ENCODE results near the gene PRKCG.
A peak's percentile ranks its signal among the peaks of the same experiment; 100 is the strongest.
"Not testable (repeated sequence)": the region's sequence is repeated elsewhere in the genome, so short reads cannot be mapped to it uniquely, and the experiment has no call there.

PRKCG gene

DNA sequence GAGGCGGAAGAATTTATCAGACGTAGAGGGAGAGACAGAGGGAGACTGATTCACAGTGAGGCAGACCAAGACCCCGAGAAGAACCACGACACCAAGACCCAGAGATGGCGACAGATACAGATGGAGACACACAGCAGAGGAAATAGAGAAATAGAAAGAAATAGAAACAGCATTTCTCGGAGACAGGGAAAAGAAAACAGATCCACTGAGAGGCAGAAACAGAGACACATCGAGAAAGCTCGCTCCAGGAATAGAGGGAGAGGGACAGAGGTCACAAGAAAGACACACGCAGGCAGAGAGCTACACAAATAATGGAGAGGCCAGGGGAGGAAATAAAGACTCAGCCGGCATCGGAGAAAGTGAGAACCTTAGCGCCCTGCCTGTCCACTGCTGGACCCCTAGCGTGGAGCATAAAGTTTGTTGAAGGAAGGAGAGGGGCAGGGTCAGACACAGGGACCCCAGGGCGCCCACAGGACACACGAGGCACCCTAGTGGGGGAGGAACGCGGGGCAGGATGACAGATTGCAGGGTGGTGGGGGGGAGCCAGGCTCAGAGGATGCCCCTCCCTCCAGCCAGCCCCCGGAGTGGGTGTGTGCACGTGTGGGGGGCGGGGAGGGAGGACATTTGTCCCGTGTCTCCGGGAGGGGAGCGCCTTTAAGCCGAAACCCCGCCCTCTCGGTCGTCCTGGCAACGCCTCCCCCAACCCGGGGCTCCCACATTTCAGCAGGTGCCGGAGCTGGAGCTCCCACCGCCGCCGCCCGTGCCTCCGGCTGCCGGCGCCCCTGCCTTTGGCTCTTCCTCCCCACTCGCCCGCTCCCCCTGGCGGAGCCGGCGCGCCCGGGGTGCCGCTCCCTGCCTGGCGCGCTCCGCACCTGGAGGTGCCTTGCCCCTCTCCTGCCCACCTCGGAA lies at the start of gene PRKCG:
Gene PRKCG, plus strand, starts transcription at position 716 of the 909 bp plus-strand sequence. CDS start 298 bp downstream, outside the sequence.
- no peaks in the 10 kb centered on the region for H3K36me3 ChIP-seq (ENCODE audit: insufficient read depth, low read length)
- H3K9me3 ChIP-seq (ENCODE audit: insufficient read depth, low read length, severe bottlenecking), result no peaks in the 10 kb centered on the region
- no peak within 1 kb of the TSS for H3K4me2 ChIP-seq (ENCODE audit: insufficient read depth, low read length)
- no peak within 1 kb of the TSS for H3K27ac ChIP-seq (ENCODE audit: low read length)
- no peak within 1 kb of the TSS for H3K4me3 ChIP-seq (ENCODE audit: low read depth in 1 of 2, low read length in 2 of 2)
- H3K4me1 ChIP-seq (ENCODE audit: insufficient read depth, low read length), result no peaks in the 10 kb centered on the region
- no peaks in the 10 kb centered on the region for H3K79me2 ChIP-seq (ENCODE audit: insufficient read depth, low read length)
- H4K20me1 ChIP-seq (ENCODE audit: insufficient read depth, low read length), result no peaks in the 10 kb centered on the region
- H2AFZ ChIP-seq (ENCODE audit: low read depth, low read length), result no peak within 1 kb of the TSS
- TF ChIP-seq, protein P1, sequence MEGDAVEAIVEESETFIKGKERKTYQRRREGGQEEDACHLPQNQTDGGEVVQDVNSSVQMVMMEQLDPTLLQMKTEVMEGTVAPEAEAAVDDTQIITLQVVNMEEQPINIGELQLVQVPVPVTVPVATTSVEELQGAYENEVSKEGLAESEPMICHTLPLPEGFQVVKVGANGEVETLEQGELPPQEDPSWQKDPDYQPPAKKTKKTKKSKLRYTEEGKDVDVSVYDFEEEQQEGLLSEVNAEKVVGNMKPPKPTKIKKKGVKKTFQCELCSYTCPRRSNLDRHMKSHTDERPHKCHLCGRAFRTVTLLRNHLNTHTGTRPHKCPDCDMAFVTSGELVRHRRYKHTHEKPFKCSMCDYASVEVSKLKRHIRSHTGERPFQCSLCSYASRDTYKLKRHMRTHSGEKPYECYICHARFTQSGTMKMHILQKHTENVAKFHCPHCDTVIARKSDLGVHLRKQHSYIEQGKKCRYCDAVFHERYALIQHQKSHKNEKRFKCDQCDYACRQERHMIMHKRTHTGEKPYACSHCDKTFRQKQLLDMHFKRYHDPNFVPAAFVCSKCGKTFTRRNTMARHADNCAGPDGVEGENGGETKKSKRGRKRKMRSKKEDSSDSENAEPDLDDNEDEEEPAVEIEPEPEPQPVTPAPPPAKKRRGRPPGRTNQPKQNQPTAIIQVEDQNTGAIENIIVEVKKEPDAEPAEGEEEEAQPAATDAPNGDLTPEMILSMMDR (IDR thresholded peaks at IDR 0.05; ENCODE audit: borderline replicate concordance, extremely low read depth, low read length, poor library complexity, severe bottlenecking), result no peak
- TF ChIP-seq EZH2 (IDR thresholded peaks at IDR 0.05; ENCODE audit: borderline replicate concordance, low read depth, low read length, severe bottlenecking), result no peak
- DNase-seq, result peak; percentile 13
- ATAC-seq (ENCODE audit: insufficient read depth, low read depth), result no peak
- no peaks in the 10 kb centered on the region for H3K27me3 ChIP-seq (ENCODE audit: insufficient read depth, low read length, poor library complexity)
- H3K9ac ChIP-seq (ENCODE audit: low read depth, low read length), result no peak within 1 kb of the TSS

DNA sequence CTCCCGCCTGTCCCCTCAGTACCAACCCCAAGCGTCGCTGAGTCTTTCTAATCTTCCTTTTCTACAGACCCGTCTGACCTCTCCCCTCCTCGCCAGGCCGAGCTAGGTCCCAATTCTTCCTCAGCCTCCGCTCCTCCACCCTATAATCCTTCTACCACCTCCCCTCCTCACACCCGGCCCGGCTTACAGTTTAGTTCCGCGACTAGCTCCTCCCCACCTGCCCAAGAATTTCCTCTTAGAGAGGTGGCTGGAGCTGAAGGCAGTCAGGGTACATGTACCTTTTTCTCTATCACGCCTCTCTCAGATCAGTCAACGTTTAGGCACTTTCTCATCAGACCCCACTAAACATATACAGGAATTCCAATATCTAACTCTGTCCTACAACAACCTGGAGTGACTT lies 49.1 kb upstream of the PRKCG start:
- H3K27me3 ChIP-seq (ENCODE audit: insufficient read depth, low read length, poor library complexity); H3K4me2 ChIP-seq (ENCODE audit: insufficient read depth, low read length); H2AFZ ChIP-seq (ENCODE audit: low read depth, low read length); H3K36me3 ChIP-seq (ENCODE audit: insufficient read depth, low read length); H3K4me3 ChIP-seq (ENCODE audit: low read depth in 1 of 2, low read length in 2 of 2); H3K9ac ChIP-seq (ENCODE audit: low read depth, low read length); DNase-seq; H4K20me1 ChIP-seq (ENCODE audit: insufficient read depth, low read length); H3K27ac ChIP-seq (ENCODE audit: low read length); H3K9me3 ChIP-seq (ENCODE audit: insufficient read depth, low read length, severe bottlenecking); ATAC-seq (ENCODE audit: insufficient read depth, low read depth); H3K79me2 ChIP-seq (ENCODE audit: insufficient read depth, low read length); H3K4me1 ChIP-seq (ENCODE audit: insufficient read depth, low read length): not testable (repeated sequence)

DNA sequence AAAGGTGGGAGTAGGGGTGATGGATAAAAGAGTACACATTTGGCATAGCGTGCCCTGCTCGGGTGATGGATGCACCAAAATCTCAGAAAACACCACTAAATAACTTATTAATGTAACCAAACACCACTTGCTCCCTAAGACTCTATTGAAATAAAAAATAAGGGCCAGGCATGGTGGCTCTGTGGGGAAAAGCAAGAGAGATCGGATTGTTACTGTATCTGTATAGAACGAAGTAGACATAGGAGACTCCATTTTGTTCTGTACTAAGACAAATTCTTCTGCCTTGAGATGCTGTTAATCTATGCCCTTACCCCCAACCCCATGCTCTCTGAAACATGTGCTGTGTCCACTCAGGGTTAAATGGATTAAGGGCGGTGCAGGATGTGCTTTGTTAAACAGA lies 43.6 kb upstream of the PRKCG start:
- not testable (repeated sequence) for H3K27me3 ChIP-seq (ENCODE audit: insufficient read depth, low read length, poor library complexity); H3K79me2 ChIP-seq (ENCODE audit: insufficient read depth, low read length); H4K20me1 ChIP-seq (ENCODE audit: insufficient read depth, low read length); H2AFZ ChIP-seq (ENCODE audit: low read depth, low read length); H3K9ac ChIP-seq (ENCODE audit: low read depth, low read length); H3K27ac ChIP-seq (ENCODE audit: low read length); H3K36me3 ChIP-seq (ENCODE audit: insufficient read depth, low read length); ATAC-seq (ENCODE audit: insufficient read depth, low read depth); H3K9me3 ChIP-seq (ENCODE audit: insufficient read depth, low read length, severe bottlenecking); H3K4me2 ChIP-seq (ENCODE audit: insufficient read depth, low read length); H3K4me3 ChIP-seq (ENCODE audit: low read depth in 1 of 2, low read length in 2 of 2); H3K4me1 ChIP-seq (ENCODE audit: insufficient read depth, low read length); DNase-seq

DNA sequence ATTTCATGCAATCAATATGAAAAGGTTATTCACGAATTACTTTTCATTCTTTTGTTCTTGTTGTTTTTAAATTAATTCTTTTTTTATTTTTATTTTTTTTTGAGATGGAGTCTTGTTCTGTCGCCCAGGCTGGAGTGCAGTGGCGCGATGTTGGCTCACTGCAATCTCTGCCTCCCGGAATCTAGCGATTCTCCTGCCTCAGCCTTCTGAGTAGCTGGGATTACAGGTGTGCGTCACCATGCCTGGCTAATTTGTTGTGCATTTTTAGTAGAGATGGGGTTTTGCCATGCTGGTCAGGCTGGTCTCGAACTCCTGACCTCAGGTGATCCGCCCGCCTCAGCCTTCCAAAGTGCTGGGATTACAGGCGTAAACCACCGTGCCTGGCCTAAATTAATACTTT lies 41.8 kb upstream of the PRKCG start:
- not testable (repeated sequence) for ATAC-seq (ENCODE audit: insufficient read depth, low read depth); H3K9ac ChIP-seq (ENCODE audit: low read depth, low read length)

DNA sequence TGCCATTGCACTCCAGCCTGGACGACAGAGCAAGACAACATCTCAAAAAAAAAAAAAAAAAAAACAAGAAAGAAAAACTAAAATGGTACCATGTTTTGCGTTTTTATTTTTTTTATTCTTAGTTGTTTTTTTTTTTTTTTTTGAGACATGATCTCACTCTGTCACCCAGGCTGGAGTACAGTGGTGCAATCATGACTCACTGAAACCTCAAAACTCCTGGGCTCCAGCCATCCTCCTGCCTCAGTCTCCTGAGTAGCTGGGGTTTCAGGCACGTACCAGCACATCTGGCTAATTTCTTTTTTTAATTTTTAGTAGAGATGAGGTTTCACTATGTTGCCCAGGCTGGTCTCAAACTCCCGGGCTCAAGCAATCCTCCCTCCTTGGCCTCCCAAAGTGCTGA lies 41.1 kb upstream of the PRKCG start:
- not testable (repeated sequence) for H3K9me3 ChIP-seq (ENCODE audit: insufficient read depth, low read length, severe bottlenecking); H3K4me2 ChIP-seq (ENCODE audit: insufficient read depth, low read length); H3K4me1 ChIP-seq (ENCODE audit: insufficient read depth, low read length); H3K36me3 ChIP-seq (ENCODE audit: insufficient read depth, low read length); H3K79me2 ChIP-seq (ENCODE audit: insufficient read depth, low read length); H3K27ac ChIP-seq (ENCODE audit: low read length); H3K27me3 ChIP-seq (ENCODE audit: insufficient read depth, low read length, poor library complexity); H2AFZ ChIP-seq (ENCODE audit: low read depth, low read length); DNase-seq; H4K20me1 ChIP-seq (ENCODE audit: insufficient read depth, low read length); H3K9ac ChIP-seq (ENCODE audit: low read depth, low read length); H3K4me3 ChIP-seq (ENCODE audit: low read depth in 1 of 2, low read length in 2 of 2); ATAC-seq (ENCODE audit: insufficient read depth, low read depth)

More for the DNA sequence above, 41.8 kb upstream of the PRKCG start:
- H3K4me2 ChIP-seq (ENCODE audit: insufficient read depth, low read length); H3K9me3 ChIP-seq (ENCODE audit: insufficient read depth, low read length, severe bottlenecking); H4K20me1 ChIP-seq (ENCODE audit: insufficient read depth, low read length); H3K36me3 ChIP-seq (ENCODE audit: insufficient read depth, low read length); H3K4me3 ChIP-seq (ENCODE audit: low read depth in 1 of 2, low read length in 2 of 2); H3K79me2 ChIP-seq (ENCODE audit: insufficient read depth, low read length); H3K27me3 ChIP-seq (ENCODE audit: insufficient read depth, low read length, poor library complexity); H3K4me1 ChIP-seq (ENCODE audit: insufficient read depth, low read length); H3K27ac ChIP-seq (ENCODE audit: low read length); H2AFZ ChIP-seq (ENCODE audit: low read depth, low read length); DNase-seq: not testable (repeated sequence)
